ENCODE data around the gene PDE6G.

PDE6G gene

GRCh38 chr17:81693509-81694210, 37.3 kb upstream of the PDE6G start:
- H3K4me3 ChIP-seq (ENCODE audit: low read depth, low read length), result no peak overlapping the region
- DNase-seq (ENCODE audit: low read depth), result no peak
- TF ChIP-seq CTCF (IDR thresholded peaks at IDR 0.05; ENCODE audit: insufficient read depth, low read depth, low read length, missing control alignments), result no peak

DNA sequence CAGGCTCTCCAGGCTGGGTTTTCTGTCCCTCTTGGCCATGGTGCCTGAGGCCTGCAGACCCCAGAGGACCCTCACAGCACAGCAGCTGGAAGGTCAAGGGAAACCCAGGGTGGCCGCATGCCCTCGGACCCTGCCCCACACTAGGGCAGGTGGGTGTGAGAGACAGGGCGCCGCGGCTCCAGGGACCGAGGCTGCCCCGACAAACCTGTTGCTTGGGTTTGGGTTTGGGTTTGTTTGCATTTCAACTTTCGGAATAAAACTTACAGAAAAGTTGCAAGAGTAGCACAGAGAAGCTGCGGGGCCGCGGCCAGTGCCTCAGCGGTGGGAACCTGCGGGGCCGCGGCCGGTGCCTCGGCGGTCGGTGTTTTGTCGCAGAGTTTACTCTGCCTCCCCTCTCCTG, 35.3 kb upstream of the PDE6G start:
- TF ChIP-seq CTCF (IDR thresholded peaks at IDR 0.05; ENCODE audit: insufficient read depth, low read depth, low read length, missing control alignments), result no peak
- no peak for DNase-seq (ENCODE audit: low read depth)
- H3K4me3 ChIP-seq (ENCODE audit: low read depth, low read length), result no peak overlapping the region

GRCh38 chr17:81691196-81691595, 34.9 kb upstream of the PDE6G start:
- TF ChIP-seq CTCF (IDR thresholded peaks at IDR 0.05; ENCODE audit: insufficient read depth, low read depth, low read length, missing control alignments), result no peak
- no peak for DNase-seq (ENCODE audit: low read depth)
- H3K4me3 ChIP-seq (ENCODE audit: low read depth, low read length), result no peak overlapping the region

DNA sequence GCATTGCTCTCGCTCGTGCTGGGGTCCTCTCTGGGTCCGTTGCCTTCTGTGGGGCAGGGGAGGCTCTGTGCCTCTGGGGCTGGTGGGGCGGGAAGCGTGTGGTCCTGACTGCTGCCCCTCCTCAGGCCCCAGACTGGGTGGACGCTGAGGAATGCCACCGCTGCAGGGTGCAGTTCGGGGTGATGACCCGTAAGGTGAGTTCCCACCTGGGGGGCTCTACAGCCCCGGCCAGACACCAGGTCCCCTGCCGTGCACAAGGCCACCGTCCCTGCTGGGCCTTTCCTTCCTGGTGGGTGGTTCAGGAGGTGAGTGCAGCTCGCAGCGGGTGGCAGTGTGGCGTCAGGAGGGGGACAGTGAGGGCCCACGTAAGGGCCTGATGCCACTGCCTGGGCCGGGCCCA, 34.2 kb upstream of the PDE6G start:
- no peak for TF ChIP-seq CTCF (IDR thresholded peaks at IDR 0.05; ENCODE audit: insufficient read depth, low read depth, low read length, missing control alignments)
- no peak for DNase-seq (ENCODE audit: low read depth)
- H3K4me3 ChIP-seq (ENCODE audit: low read depth, low read length), result no peak overlapping the region

- no peak overlapping the region for H3K4me3 ChIP-seq (ENCODE audit: low read depth, low read length)
- no peak for DNase-seq (ENCODE audit: low read depth)
- no peak for TF ChIP-seq CTCF (IDR thresholded peaks at IDR 0.05; ENCODE audit: insufficient read depth, low read depth, low read length, missing control alignments)
These were observed 33.7 kb upstream of the PDE6G start for GRCh38 chr17:81690066-81690465.

DNA sequence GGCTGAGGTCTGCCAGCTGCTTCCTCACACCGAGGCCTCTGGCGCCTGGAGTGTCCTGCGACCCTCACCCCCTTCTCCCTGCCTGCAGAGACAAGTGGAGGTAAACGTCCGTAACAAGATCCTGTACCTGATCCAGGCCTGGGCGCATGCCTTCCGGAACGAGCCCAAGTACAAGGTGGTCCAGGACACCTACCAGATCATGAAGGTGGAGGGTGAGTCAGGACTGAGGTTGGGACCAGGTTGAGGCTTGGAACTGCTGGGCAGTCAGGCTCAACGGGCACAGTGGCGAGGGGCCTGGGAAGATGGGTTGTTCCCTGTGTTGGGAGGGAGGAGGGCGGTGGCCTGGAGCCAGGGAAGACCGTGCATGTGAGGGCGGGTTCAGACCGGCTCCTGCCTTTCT, 32.3 kb upstream of the PDE6G start:
- H3K4me3 ChIP-seq (ENCODE audit: low read depth, low read length), result no peak overlapping the region
- no peak for DNase-seq (ENCODE audit: low read depth)
- TF ChIP-seq CTCF (IDR thresholded peaks at IDR 0.05; ENCODE audit: insufficient read depth, low read depth, low read length, missing control alignments), result no peak

All from GM12865 (cell line).